T-cell (primary cell): ENCODE data around the gene ARL15. TPM values are rescaled to one million over a fixed set of nuclear protein-coding genes. Genes with fewer than 3 reads are reported as not detected.

Experiments
- ATAC-seq, 4 experiments: fragments of 200-7000 bp in 3 of 4; fragments of 150-1000 bp in 1 of 4; cut with Tn5 transposase; replicated peaks in 1 of 4; 1 replicate in 3 of 4; 2 replicates in 1 of 4; pipeline ENCODE4 v1.10.0; 2021; ENCODE audit warnings: moderate library complexity in 3 of 4, mild to moderate bottlenecking in 2 of 4, moderate number of reproducible peaks in 1 of 4
- CTCF ChIA-PET, 2 donors: fragments of 300-600 bp; sonication (Branson Sonifier 250); formaldehyde crosslinking; loops; one replicate each; lab custom pipeline; 2022; ENCODE audit warnings: antibody characterized with exemption in 2 of 2; lab: Charles Lee
- POLR2A ChIA-PET, 2 donors: fragments of 300-600 bp; sonication (Branson Sonifier 250); formaldehyde crosslinking; loops; one replicate each; lab custom pipeline; 2022; ENCODE audit warnings: antibody characterized with exemption in 2 of 2; lab: Charles Lee
- DNase-seq, 35 experiments: peaks; one replicate each; pipeline versions ENCODE4 v3.0.0 to v3.0.0-alpha.2; 2013 to 2023
- H3K27ac ChIP-seq: one replicate; pipeline ENCODE4 v1.5.1; 2013; ENCODE audit warnings: low read length
- H3K27me3 ChIP-seq, 2 experiments: replicated peaks in 1 of 2; 1 replicate in 1 of 2; 2 replicates in 1 of 2; pipeline versions ENCODE4 v1.6.1 to v1.7.0; 2013; ENCODE audit warnings: low read length in 1 of 2, mixed read lengths in 1 of 2; ENCODE audit not compliant: control insufficient read depth in 2 of 2, insufficient read depth in 2 of 2; ENCODE audit errors: extremely low read depth in 1 of 2
- H3K36me3 ChIP-seq, 2 donors: 1 replicate in 1 of 2; 2 replicates in 1 of 2; pipeline versions ENCODE4 v1.6.1 to v1.7.0; 2013; ENCODE audit warnings: low read length in 1 of 2; ENCODE audit not compliant: control insufficient read depth in 2 of 2, insufficient read depth in 1 of 2; ENCODE audit errors: extremely low read depth in 1 of 2
- H3K4me1 ChIP-seq, 2 experiments: 1 replicate in 1 of 2; 2 replicates in 1 of 2; pipeline versions ENCODE4 v1.6.1 to v1.7.0; 2013; ENCODE audit warnings: low read length in 2 of 2, mixed read lengths in 1 of 2; ENCODE audit not compliant: insufficient read depth in 2 of 2, control insufficient read depth in 1 of 2; ENCODE audit errors: extremely low read depth in 1 of 2
- H3K4me3 ChIP-seq, 2 donors: 1 replicate in 1 of 2; 2 replicates in 1 of 2; pipeline versions ENCODE4 v1.5.1 to v1.7.0; 2013; ENCODE audit warnings: mild to moderate bottlenecking in 2 of 2, low read length in 1 of 2, moderate library complexity in 1 of 2; ENCODE audit not compliant: control insufficient read depth in 1 of 2; ENCODE audit errors: extremely low read depth in 1 of 2
- H3K9me3 ChIP-seq: 2 replicates; pipeline ENCODE4 v1.7.0; 2013
- H3K27ac Mint-ChIP-seq, 2 donors: one replicate each; pipeline ENCODE4 v1.8.0; 2020 to 2021; ENCODE audit warnings: mild to moderate bottlenecking in 2 of 2, mixed read lengths in 2 of 2
- H3K27me3 Mint-ChIP-seq, 2 donors: one replicate each; pipeline ENCODE4 v1.8.0; 2021 to 2022; ENCODE audit warnings: mixed read lengths in 2 of 2
- H3K36me3 Mint-ChIP-seq: one replicate; pipeline ENCODE4 v1.8.0; 2021; ENCODE audit warnings: mixed read lengths
- H3K4me1 Mint-ChIP-seq, 3 donors: one replicate each; pipeline ENCODE4 v1.8.0; 2020 to 2022; ENCODE audit warnings: mixed read lengths in 3 of 3, mild to moderate bottlenecking in 1 of 3
- H3K4me3 Mint-ChIP-seq, 3 donors: one replicate each; pipeline ENCODE4 v1.8.0; 2020 to 2022; ENCODE audit warnings: mild to moderate bottlenecking in 3 of 3, mixed read lengths in 3 of 3, moderate library complexity in 3 of 3
- H3K9me3 Mint-ChIP-seq, 3 donors: one replicate each; pipeline ENCODE4 v1.8.0; 2020 to 2022; ENCODE audit warnings: mixed read lengths in 3 of 3
- WGBS: methylation state at CpG from one replicate; pipeline ENCODE4 v1.1.5; 2013; ENCODE audit warnings: missing lambda C conversion rate; ENCODE audit not compliant: insufficient coverage; 5-methylcytosine and 5-hydroxymethylcytosine counted together
- total RNA-seq, 35 experiments: library from RNA in 6 of 35; stranded (reverse) in 6 of 35; fragments of 120-200 nt in 1 of 35; gene quantifications; one replicate each; pipeline versions ENCODE4 v1.2.1 to v1.2.4 and lab custom pipeline; 2013 to 2026

Gene ARL15
- total RNA-seq, 5 donors from 2014 or later (not counting 1 experiment from before 2014, with no cell fraction given) = 10.7 to 21.6 (median 11.7) TPM

- Histone ChIP-seq H3K36me3 (no peaks in the 10 kb centered on the region), H3K27me3 (no peaks in the 10 kb centered on the region), H3K4me1 (no peaks in the 10 kb centered on the region), H3K9me3 (no peaks in the 10 kb centered on the region), H3K27ac (no peak overlapping the region), H3K4me3 (no peak overlapping the region)
- DNase-seq = no peak
- Mint-ChIP-seq H3K27me3 (no peaks in the 10 kb centered on the region), H3K4me3 (no peak overlapping the region), H3K9me3 (peaks cover 0 to 4% (median 0%) of the 10 kb centered on the region in 3 donors), H3K36me3 (peaks cover 6% of the 10 kb centered on the region), H3K27ac (no peak overlapping the region), H3K4me1 (peaks cover 14 to 25% (median 23%) of the 10 kb centered on the region in 3 donors)
- ChIA-PET CTCF (no interaction called here), POLR2A (no interaction called here)
- WGBS = 92% methylated on average over 2 of the region's 2 CpGs
- no peak for ATAC-seq
Measured at GRCh38 chr5:54186912-54187445, 123.4 kb downstream of the ARL15 start.

- 100% methylated on average over 3 of the region's 8 CpGs for WGBS
Measured at GRCh38 chr5:54186108-54186507, 124.3 kb downstream of the ARL15 start.

GRCh38 chr5:54184806-54185205 lies 125.6 kb downstream of the ARL15 start:
- ChIA-PET POLR2A (no interaction called here), CTCF (interaction anchor here (0.5 to 0.7 kb wide), 4 partner anchors 26 to 1242 kb away, joined by 3 to 4 read pairs (median 4); no protein-coding TSS in a partner anchor)
- Mint-ChIP-seq H3K9me3 (peaks cover 0 to 4% (median 0%) of the 10 kb centered on the region in 3 donors), H3K36me3 (peaks cover 7% of the 10 kb centered on the region), H3K27ac (no peak overlapping the region), H3K4me1 (peaks cover 6 to 17% (median 17%) of the 10 kb centered on the region in 3 donors), H3K4me3 (no peak overlapping the region), H3K27me3 (no peaks in the 10 kb centered on the region)
- no CpG with 5 or more reads among the region's 2 CpGs for WGBS
- H3K4me3 ChIP-seq = no peak overlapping the region
- no peaks in the 10 kb centered on the region for H3K9me3 ChIP-seq
- no peak for DNase-seq
- H3K4me1 ChIP-seq = no peaks in the 10 kb centered on the region
- no peak overlapping the region for H3K27ac ChIP-seq
- ATAC-seq = no peak
- H3K36me3 ChIP-seq = no peaks in the 10 kb centered on the region
- H3K27me3 ChIP-seq = no peaks in the 10 kb centered on the region

More at GRCh38 chr5:54186108-54186507, 124.3 kb downstream of the ARL15 start:
- no peak overlapping the region for H3K4me3 Mint-ChIP-seq
- H3K4me1 ChIP-seq = no peaks in the 10 kb centered on the region
- peaks cover 0 to 4% (median 0%) of the 10 kb centered on the region in 3 donors for H3K9me3 Mint-ChIP-seq
- POLR2A ChIA-PET = no interaction called here
- H3K27me3 ChIP-seq = no peaks in the 10 kb centered on the region
- no peaks in the 10 kb centered on the region for H3K9me3 ChIP-seq
- peaks cover 6 to 21% (median 20%) of the 10 kb centered on the region in 3 donors for H3K4me1 Mint-ChIP-seq
- H3K27ac ChIP-seq = no peak overlapping the region
- H3K4me3 ChIP-seq = no peak overlapping the region
- no peaks in the 10 kb centered on the region for H3K27me3 Mint-ChIP-seq
- H3K27ac Mint-ChIP-seq = no peak overlapping the region
- ATAC-seq = no peak
- DNase-seq = no peak
- CTCF ChIA-PET = no interaction called here
- no peaks in the 10 kb centered on the region for H3K36me3 ChIP-seq
- H3K36me3 Mint-ChIP-seq = peaks cover 4% of the 10 kb centered on the region

GRCh38 chr5:54180630-54181031 lies 129.7 kb downstream of the ARL15 start:
- Mint-ChIP-seq H3K27ac (no peak overlapping the region), H3K4me1 (peaks cover 15 to 22% (median 22%) of the 10 kb centered on the region in 3 donors), H3K27me3 (no peaks in the 10 kb centered on the region), H3K9me3 (peaks cover 0 to 8% (median 0%) of the 10 kb centered on the region in 3 donors), H3K4me3 (no peak overlapping the region), H3K36me3 (peaks cover 21% of the 10 kb centered on the region)
- H3K36me3 ChIP-seq = no peaks in the 10 kb centered on the region
- POLR2A ChIA-PET = no interaction called here
- DNase-seq = no peak
- ATAC-seq = no peak
- no peaks in the 10 kb centered on the region for H3K4me1 ChIP-seq
- no peak overlapping the region for H3K27ac ChIP-seq
- CTCF ChIA-PET = no interaction called here
- H3K27me3 ChIP-seq = no peaks in the 10 kb centered on the region
- 100% methylated on average over 2 of the region's 7 CpGs for WGBS
- H3K4me3 ChIP-seq = no peak overlapping the region
- no peaks in the 10 kb centered on the region for H3K9me3 ChIP-seq

GRCh38 chr5:54178991-54179390 lies 131.4 kb downstream of the ARL15 start:
- POLR2A ChIA-PET = interaction anchor here in 1 of 2 donors (0.5 kb wide), 1 partner anchor 67 kb away, joined by 4 read pairs; no protein-coding TSS in a partner anchor
- CTCF ChIA-PET = no interaction called here
- Mint-ChIP-seq H3K27me3 (no peaks in the 10 kb centered on the region), H3K4me3 (no peak overlapping the region), H3K27ac (no peak overlapping the region), H3K9me3 (peaks cover 0 to 11% (median 2%) of the 10 kb centered on the region in 3 donors), H3K4me1 (peaks cover 16 to 29% (median 22%) of the 10 kb centered on the region in 3 donors), H3K36me3 (peaks cover 27% of the 10 kb centered on the region)
- 96% methylated on average over 4 of the region's 4 CpGs for WGBS
- Histone ChIP-seq H3K4me1 (no peaks in the 10 kb centered on the region), H3K27me3 (no peaks in the 10 kb centered on the region), H3K4me3 (no peak overlapping the region), H3K36me3 (no peaks in the 10 kb centered on the region), H3K27ac (no peak overlapping the region), H3K9me3 (no peaks in the 10 kb centered on the region)
- DNase-seq (no peak), ATAC-seq (no peak)

GRCh38 chr5:54178207-54178606 lies 132.2 kb downstream of the ARL15 start:
- peaks cover 35% of the 10 kb centered on the region for H3K36me3 Mint-ChIP-seq

More at GRCh38 chr5:54178207-54178606, 132.2 kb downstream of the ARL15 start:
- no peak for ATAC-seq
- 89% methylated on average over 3 of the region's 5 CpGs for WGBS
- POLR2A ChIA-PET = no interaction called here
- Histone ChIP-seq H3K4me3 (no peak overlapping the region), H3K4me1 (no peaks in the 10 kb centered on the region), H3K36me3 (no peaks in the 10 kb centered on the region), H3K27ac (no peak overlapping the region), H3K9me3 (no peaks in the 10 kb centered on the region), H3K27me3 (no peaks in the 10 kb centered on the region)
- Mint-ChIP-seq H3K4me3 (no peak overlapping the region), H3K4me1 (peaks cover 16 to 34% (median 25%) of the 10 kb centered on the region in 3 donors), H3K27ac (no peak overlapping the region), H3K27me3 (no peaks in the 10 kb centered on the region), H3K9me3 (peaks cover 0 to 17% (median 8%) of the 10 kb centered on the region in 3 donors)
- DNase-seq = no peak
- CTCF ChIA-PET = no interaction called here
